NCI-H2081 (cell line): ENCODE results near the gene MARK3.
"Not testable (repeated sequence)": the region's sequence is repeated elsewhere in the genome, so short reads cannot be mapped to it uniquely, and the experiment has no call there.

Source experiments
- DNase-seq, 2 experiments: peaks; one replicate each; lab custom pipeline; 2025; lab: John Stamatoyannopoulos, UW

Gene MARK3

DNA sequence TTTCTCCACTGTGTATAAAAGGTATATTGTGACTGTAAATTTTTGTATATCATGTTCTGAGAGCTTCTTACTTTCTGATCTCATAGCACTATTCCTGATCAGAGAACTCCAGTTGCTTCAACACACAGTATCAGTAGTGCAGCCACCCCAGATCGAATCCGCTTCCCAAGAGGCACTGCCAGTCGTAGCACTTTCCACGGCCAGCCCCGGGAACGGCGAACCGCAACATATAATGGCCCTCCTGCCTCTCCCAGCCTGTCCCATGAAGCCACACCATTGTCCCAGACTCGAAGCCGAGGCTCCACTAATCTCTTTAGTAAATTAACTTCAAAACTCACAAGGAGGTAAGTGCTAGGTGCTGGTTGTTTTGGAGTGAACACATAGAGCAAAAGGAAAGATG, 106.5 kb downstream of the MARK3 start:
- DNase-seq = no peak

DNA sequence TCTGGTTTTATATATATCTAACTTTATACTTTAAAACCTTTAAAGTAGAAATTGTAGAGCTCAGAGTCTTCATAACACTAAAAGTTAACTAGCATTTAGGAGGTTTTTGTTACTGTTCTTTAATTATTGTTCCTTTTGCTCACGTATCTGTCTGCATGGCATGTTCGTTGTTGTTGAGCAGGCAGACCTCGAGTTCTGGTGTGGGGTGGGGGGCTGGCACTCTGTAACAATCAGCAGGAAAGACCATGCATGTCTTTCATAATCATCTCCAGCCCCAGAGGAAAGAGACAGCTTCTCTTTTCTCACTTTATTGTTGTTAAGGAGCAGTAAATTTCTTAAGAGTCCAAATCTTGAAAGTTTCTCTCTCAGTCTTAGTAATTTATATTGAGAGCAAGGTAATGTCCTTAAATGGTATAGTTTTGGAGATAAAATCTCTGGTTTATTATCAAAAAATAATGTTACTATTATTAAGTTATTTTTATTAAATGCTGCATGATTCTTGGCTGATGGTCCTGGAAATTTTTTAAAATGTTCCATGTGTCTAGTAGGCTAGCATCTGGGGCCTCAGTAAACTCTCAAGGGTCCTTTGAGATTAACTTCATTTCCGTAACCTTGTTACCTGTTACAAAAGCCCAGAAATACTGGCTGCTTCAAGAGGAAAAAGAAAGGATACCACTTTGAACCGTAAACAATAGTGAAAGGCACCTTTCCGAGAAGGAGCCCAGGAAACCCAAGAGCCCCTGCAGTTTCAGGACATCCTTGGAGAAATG, 107.1 kb downstream of the MARK3 start:
- DNase-seq = no peak

DNA sequence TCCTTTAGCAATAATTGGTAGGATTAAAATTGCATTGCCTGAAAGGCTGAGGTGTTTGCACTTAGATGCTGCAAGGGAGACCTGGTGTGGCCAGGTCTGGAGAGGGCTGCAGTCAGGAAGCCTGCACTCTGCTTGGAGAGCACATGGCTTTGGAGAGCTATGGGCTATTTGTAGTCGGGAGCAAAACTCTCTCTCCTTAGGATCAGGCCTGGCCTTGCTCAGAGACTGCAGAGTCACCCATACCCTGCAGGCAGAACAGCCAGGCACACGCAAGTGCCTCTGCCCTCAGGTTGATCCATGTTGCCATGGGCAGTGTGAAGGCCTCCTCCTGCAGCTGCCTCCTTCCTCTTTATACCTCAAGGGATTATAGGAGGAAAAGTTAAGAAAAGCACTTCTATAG, 110.6 kb downstream of the MARK3 start:
- DNase-seq = no peak

DNA sequence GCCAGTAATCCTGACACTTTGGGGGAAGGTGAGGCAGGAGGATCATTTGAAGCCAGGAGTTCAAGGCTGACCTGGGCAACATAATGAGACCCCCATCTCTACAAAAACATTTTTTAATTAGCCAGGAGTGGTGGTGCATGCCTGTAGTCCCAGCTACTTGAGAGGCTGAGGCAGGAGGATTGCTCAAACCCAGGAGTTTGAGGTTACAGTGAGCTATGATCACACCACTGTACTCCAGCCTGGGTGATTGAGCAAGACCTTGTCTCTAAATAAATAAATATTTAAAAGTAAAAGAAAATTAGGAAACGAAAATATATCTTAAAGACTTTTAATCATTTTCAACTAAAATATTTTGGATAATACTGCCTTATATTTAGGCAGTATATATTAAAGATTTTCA, 111.6 kb downstream of the MARK3 start:
- no peak for DNase-seq

DNA sequence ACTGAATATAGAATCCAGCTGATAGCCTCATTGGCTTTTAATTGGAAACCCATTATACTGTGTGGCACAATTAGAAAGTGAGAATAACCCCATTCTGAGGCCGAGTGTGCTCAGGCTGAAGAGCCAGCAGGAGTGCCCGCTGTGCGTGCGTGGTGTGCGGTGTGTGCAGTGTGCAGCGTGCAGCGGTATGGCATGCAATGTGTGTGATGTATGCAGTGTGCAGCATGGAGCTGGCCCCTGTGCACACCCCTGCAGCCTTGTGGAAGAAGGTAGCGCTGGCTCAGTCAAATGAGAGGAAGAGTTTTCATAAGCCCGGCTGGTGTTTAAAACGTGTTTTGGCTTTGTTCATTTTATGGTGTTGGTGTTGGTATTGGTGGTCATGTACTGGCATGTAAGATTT, 114.5 kb downstream of the MARK3 start:
- DNase-seq = no peak

DNA sequence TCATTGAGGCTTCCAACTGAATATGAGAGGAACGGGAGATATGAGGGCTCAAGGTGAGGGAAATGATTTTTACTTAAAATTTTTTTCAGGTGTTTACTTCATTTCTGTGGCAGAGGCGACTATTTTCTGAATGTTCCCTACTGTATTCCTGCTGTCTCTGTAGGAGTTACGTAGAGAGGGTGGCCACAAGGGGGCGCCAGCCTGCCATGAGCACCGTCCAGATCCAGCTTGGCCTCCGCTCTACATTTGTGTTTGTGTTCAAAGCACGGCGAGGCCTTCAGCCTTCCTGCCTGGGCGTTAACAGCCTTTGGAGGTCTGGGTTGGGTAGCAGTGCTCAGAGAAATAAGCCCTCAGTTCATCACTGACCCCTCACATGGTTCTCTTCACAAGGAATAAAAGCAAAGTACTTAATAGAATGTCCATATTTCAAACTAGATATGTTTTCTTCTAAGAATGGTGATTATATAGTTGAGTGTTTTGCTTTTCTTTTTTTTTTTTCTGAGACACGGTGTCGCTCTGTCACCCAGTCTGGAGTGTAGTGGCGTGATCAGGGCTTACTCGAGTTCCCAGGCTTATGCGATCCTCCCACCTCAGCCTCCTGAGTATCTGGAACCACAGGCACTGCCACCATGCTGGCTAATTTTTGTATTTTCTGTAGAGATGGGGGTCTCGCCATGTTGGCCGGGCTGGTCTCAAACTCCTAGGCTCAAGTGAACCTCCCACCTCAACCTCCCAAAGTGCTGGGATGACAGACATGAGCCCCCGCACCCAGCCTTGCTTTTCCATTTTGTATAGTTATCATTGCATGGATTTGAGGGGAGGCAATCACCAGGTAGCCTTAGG, 115.2 kb downstream of the MARK3 start:
- DNase-seq = peak; percentile 85 to 88

DNA sequence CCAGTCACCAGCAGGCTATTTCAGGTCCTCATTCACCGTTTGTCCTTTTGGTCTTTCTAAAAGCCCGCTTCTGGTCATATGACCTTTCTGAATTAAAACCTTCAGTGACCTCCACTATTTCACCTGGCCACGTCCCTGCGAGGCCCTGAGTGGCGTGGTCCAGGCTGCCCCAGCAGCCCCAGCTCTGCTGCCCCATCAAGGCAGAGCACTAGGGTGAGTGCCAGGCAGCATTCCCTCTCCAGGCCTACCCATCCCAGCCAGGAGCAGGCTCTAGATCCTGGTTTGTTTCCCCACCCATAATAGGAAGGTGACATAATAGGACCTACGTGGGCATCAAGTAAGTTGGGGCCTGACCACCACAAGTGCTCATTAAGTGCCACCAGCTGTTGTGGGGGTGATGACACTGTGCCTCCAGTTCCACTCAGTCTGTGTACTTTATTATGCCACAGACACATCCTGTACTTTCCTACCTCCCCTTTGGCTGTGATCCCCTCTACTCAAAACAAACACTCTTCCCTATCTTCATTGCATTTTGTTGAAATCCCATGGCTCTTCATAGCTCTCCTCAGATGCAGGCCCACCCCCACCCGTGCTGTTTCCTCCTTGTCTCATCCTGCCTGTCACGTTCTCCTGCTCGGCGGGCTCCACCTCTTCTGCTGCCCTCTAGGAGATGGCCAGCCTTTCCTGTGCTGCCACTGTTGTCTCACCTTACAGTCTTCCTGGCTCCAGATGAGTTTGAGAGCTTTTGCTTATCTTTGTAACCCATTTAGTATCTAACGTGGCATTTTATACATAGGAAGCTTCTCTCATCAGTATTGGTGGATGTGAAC, 116.0 kb downstream of the MARK3 start:
- DNase-seq = no peak

DNA sequence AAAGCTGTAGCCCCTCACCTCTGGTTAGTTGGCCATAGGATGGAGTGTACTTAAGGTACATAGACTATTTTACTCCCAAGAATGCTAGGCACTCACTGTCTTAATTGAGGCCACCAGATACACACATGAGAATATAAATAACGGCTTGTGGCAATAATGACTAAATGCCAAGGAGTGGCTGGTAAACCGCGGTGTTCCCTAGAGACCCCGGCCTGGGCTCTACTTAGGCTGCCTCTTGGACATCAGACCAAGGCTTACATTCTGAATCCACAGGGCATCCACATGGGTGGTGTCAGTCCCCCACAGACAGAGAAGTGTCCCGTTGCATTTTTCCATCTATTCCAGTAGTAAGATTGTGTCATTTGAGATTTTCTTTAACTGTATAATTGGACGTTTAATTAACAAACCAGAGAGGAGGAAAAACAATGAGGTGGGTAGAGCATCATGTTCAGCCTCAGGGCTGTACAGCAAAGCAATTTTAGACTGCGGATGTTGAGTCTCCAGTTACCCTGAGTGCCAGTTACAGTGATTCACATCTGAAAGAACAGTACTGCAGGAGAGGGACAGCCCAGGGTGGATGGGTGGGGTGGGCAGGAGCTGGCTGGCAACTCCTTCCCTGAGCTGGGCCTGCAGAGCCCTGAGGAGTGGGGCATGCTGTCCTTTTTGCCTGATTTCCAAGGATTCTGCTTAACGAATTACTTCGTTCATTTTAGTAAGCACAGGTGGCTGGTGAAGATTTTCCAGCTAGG, 116.9 kb downstream of the MARK3 start:
- no peak for DNase-seq

DNA sequence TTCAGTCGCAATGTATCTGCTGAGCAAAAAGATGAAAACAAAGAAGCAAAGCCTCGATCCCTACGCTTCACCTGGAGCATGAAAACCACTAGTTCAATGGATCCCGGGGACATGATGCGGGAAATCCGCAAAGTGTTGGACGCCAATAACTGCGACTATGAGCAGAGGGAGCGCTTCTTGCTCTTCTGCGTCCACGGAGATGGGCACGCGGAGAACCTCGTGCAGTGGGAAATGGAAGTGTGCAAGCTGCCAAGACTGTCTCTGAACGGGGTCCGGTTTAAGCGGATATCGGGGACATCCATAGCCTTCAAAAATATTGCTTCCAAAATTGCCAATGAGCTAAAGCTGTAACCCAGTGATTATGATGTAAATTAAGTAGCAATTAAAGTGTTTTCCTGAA, 117.7 kb downstream of the MARK3 start:
- no peak for DNase-seq

DNA sequence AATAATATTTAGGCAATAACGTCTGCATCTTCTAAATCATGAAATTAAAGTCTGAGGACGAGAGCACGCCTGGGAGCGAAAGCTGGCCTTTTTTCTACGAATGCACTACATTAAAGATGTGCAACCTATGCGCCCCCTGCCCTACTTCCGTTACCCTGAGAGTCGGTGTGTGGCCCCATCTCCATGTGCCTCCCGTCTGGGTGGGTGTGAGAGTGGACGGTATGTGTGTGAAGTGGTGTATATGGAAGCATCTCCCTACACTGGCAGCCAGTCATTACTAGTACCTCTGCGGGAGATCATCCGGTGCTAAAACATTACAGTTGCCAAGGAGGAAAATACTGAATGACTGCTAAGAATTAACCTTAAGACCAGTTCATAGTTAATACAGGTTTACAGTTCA, 118.1 kb downstream of the MARK3 start:
- DNase-seq = no peak

DNA sequence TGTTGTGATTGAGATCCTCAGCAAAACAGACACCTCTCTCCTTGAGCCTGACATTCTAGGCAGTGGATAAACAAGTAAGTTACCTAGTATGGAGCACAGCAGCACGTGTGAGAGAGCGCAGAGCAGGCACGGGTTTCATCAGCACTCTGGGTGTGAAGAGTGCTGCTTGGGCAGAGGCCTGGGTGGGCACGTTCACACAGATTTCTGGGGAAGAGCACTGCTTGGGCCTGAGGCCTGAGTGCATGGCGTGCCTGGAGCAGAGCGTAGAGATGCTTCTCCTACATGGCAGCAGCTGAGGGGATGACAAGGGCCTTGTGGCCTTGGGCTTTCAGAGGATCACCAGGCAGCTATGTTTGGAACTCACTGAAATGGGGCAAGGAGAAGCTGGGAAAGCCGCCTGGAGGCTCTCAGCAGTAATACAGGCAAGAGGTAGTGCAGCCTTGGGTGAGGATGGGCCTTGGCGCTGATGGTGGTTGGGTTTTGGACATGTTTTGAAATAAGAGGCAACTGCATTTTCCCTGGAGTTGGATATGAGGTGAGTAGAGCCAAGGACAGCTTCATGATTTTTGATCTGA, 119.9 kb downstream of the MARK3 start:
- no peak for DNase-seq

DNA sequence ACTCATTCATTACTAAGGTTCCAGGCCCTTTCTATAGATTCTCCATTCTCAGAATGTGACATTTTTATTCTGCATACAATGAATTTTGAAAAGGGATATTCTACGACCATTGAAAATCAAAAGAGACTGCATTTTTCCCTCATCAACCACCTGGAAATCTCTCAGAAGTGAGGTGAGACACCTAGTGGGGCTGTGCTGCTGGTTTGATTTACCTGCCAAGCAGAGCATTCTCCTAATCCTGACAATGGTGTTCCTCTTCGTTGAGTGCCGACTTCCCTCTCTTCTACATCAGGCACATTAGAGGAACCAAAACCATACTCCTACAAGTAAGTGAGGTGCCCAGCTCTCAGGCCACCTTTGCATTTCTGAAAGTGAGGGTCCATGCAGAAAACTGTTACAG, 122.5 kb downstream of the MARK3 start:
- no peak for DNase-seq

DNA sequence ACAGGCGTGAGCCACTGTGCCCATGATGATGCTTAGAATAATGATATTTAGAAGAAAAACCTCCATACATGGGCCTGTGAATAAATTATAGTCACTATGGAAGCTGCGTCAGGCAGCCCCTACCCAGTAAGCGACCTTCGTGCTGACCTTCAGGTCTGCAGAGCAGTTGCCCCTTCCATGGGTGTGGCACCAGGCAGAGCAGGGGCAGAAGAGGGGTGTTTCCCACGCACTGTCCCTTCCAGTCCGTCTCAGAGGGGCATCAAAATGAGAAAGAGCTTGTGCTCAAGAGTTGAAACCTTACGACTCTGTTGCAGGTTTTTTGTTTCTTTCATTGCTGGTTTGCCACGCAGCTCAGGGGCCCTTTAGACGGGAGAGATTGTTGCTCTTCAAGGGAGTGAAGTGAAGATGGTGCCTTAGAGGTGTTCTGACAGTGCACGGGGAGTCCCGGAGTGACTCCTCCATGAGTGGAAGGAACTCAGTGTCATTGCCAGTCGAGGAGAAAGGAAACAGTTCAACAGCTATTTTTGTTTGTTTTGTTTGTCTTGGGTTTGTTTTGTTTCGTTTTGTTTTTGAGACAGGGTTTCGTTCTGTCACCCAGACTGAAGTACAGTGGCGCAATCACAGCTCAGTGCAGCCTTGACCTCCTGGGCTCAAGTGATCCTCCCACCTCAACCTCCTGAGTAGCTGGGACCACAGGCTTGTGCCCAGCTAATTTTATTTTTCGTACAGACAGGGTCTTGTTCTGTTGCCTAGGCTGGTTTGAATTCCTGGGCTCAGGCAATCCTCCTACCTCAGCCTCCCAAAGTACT, 123.5 kb downstream of the MARK3 start:
- DNase-seq = no peak

DNA sequence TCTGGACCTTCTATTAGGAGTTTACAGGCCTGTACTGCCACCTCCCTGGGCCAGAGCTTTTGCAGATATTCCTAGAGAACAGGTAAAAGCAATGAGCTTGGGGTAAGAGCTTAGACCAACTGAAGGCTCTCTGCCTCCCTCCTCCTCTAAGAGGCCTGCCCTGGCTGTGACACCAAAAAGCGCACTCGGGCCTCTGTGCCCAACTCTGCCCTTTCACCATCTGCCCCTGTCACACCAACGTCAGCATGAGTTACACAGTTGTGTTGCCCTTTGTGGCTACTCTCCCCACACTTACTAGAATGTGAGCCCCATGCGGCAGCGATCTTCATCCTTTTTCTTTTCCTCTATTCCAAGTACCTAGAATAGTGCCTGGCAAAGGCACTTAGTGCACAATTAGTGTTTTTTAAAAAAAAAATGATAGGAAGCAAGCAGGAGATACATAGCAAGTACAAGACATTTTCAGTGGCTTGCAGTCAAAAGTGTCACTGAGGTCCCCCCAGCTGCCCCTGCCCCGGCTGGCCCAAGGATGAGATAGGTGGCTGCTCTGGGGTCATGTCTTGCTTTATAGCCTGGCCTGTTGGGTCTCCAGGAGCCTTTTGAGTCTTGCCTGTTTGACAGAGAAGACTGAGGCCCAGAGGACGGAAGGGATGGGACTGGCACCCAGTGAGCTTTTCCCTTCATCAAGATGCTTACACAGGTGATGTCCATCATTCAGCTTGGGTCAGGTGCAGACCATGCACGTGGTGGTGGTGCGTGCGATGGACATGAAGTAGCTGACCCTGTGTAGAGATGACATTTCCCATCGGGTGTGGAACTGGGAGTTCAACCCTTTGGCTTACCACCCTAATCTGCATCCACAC, 124.9 kb downstream of the MARK3 start:
- no peak for DNase-seq

DNA sequence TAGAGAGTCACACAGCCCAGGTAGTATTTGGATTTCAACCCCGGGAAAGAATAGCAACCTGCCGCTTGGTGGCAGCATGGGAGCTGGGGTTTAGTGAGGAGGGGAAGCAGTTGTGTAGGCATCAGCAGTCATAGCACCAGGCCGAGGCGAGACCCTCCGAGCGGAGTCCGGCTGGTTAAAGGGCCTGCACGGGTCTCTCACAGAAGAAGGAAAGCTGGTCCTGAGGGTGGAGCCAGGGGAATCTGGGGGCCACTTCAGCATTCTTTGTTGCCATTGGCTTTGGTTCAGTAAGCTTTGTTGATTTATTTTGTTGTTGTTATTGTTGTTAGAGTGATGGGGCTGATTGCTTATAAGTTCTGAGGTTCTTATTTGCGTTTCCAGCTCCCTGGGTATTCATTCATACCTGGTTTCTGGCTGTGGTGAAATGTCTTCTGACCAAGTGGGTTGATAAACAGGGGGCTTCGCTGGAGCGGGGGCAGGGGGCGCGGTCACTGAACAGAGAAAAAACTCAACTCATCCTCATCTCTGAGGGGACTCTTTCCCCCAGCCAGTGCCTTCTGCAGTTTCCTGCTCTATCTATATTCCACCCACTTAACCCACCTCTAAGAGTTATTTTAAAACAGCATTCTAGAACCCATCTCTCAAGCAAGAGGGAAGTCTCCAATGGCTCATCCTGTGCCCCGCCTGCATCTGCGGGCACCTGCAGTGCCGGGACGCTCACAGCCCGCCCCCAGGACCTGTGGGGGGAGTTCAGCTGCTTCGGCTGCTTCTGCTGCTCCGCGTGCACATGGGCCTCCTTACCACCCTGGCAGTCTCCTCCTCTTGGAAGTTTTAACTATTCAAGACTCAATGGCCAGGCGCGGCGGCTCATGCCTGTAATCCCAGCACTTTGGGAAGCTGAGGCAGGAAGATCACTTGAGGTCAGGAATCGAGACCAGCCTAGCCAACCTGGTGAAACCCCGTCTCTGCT, 125.8 kb downstream of the MARK3 start:
- no peak for DNase-seq

DNA sequence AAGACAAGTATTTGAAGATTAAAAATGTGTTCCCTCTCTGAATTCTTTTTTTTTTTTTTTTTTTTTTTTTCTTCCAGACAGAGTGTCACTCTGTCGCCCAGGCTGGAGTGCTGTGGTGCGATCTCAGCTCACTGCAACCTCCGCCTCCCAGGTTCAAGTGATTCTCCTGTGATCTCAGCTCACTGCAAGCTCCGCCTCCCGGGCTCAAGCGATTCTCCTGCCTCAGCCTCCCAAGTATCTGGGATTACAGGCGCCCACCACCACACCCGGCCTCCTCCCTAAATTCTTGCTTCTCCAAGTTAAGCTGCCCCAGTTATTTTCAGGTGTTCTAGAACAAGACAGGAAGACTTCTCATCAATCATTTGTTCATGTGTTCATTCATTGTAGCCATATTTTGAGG, 127.0 kb downstream of the MARK3 start:
- not testable (repeated sequence) for DNase-seq

DNA sequence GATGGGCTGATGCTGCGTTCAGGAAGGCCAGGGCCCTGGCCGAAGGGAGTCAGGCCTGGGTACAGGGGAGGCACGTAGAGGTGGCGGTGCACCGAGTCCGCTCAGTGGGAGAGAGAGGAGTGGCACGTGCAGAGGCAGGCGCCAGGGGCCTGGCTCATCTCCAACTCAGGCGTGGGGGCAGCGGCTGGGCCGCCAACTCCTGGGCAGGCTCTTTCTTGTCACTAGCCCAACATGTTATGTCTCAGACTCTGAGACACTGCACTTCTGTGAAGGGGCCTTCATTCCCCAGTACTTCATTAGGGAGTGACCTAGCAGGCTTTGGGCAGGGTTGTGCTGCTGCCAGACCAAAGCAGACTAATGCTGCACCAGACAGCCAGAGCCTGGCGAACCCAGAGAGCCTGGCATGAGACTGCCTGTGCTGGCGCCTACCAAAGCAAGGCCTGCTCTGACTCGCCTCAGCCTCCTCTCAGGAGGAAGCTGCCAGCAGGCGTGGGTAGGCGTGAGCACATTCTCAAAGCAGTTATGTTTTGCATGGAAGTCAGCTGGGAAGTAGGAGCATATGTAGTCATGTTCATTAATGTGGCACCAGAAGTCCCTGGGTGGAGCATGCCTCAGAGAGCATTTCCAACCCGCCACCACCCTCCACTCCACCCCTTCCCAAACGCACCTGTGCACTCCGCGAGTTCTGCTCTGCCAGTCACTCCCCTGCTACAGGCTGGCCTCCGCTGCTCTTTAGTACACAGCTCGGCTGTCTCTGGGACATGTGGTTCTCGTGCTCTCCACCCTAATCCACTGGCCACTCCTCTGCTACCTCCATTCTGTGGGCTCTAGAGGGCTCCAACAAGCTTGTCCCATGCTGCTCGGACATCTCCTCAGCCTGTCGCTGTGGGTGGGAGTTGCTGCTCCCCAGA, 127.7 kb downstream of the MARK3 start:
- DNase-seq = peak in 1 of 2 experiments; percentile 57
